ENCODE results near the gene KIFC1. TPM values are rescaled to one million over a fixed set of nuclear protein-coding genes. Genes with fewer than 3 reads are reported as not detected.

KIFC1 gene
- total RNA-seq, 4 donors from 2014 or later, result 0.25 to 10.8 (median 3.1) TPM

DNA sequence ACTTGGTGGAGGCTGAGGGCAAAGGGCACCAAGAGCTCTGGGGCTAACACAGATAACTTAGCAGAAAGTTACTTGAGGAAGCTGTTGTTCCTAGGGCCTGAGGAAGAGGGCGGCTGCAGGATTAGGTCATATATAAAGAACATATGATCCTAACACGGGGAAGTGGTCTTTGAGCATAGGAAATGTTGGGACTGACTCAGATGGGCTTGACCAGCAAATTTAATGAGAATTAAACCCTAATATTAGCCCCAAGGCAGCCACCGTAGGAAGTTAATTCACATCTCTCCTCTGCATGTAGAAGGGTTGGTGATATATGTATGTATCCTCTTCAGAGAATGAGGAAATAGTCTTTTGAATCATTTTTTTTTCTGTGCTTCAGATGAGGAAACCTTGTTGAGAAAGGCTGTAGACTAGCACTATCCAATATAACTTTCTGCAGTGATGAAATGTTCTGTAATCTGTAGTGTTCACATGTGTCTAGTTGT is 53.5 kb downstream of the KIFC1 start:
- TF ChIP-seq, protein P1, sequence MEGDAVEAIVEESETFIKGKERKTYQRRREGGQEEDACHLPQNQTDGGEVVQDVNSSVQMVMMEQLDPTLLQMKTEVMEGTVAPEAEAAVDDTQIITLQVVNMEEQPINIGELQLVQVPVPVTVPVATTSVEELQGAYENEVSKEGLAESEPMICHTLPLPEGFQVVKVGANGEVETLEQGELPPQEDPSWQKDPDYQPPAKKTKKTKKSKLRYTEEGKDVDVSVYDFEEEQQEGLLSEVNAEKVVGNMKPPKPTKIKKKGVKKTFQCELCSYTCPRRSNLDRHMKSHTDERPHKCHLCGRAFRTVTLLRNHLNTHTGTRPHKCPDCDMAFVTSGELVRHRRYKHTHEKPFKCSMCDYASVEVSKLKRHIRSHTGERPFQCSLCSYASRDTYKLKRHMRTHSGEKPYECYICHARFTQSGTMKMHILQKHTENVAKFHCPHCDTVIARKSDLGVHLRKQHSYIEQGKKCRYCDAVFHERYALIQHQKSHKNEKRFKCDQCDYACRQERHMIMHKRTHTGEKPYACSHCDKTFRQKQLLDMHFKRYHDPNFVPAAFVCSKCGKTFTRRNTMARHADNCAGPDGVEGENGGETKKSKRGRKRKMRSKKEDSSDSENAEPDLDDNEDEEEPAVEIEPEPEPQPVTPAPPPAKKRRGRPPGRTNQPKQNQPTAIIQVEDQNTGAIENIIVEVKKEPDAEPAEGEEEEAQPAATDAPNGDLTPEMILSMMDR (IDR thresholded peaks at IDR 0.05), result no peak
- no peak for DNase-seq (ENCODE audit: low spot score)
- no peak for ATAC-seq (ENCODE audit: low FRiP score)

DNA sequence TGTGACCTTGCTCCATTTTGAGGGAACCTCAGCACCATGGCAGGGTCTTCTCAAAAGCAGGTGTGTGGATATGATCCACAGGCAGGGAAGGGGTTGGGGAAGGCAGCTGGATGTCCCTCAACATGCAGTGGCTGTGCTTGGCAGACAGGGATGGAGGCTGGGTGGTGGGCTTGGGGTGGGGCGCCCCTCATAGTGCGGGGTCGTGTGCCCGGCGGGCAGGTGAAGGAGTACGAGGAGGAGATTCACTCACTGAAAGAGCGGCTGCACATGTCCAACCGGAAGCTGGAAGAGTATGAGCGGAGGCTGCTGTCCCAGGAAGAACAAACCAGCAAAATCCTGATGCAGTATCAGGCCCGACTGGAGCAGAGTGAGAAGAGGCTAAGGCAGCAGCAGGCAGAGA is 54.7 kb downstream of the KIFC1 start:
- no peak for ATAC-seq (ENCODE audit: low FRiP score)
- DNase-seq (ENCODE audit: low spot score), result no peak
- TF ChIP-seq, protein P1 (IDR thresholded peaks at IDR 0.05), result no peak

- ATAC-seq (ENCODE audit: low FRiP score), result no peak
- TF ChIP-seq, protein P1 (IDR thresholded peaks at IDR 0.05), result no peak
- DNase-seq (ENCODE audit: low spot score), result no peak
Measured at GRCh38 chr6:33450434-33450833, 58.8 kb downstream of the KIFC1 start.

GRCh38 chr6:33451606-33452005 is 60.0 kb downstream of the KIFC1 start:
- DNase-seq (ENCODE audit: low spot score) (no peak), ATAC-seq (ENCODE audit: low FRiP score) (no peak)
- TF ChIP-seq, protein P1 (IDR thresholded peaks at IDR 0.05), result no peak

DNA sequence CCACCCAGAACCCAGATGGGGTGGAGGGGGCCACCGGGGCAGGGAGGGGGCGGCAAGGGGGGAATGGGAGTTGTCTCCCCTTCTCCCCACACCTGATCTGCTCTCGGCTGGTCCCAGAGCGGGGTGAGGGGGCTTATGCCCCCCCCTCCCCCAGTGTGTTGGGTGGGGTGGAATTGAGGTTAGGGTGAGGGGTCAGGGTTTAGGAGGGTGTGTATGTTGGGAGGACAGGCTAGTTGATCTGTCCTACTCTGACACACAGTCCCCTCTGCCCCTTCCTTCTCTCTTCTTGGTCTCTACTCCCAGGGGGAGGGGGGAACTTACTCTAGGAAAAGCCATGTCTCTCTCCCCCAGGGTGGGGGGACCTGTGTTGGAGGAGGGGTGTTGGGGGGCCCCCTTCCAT is 60.9 kb downstream of the KIFC1 start:
- DNase-seq (ENCODE audit: low spot score), result no peak
- no peak for ATAC-seq (ENCODE audit: low FRiP score)
- TF ChIP-seq, protein P1 (IDR thresholded peaks at IDR 0.05), result no peak

- DNase-seq (ENCODE audit: low spot score) (no peak), ATAC-seq (ENCODE audit: low FRiP score) (no peak)
- TF ChIP-seq, protein P1 (IDR thresholded peaks at IDR 0.05), result no peak
Measured at GRCh38 chr6:33453393-33454008, 61.9 kb downstream of the KIFC1 start.

All from omental fat pad (tissue), 4 donors.